SK-N-SH (cell line): ENCODE results near the gene RBM19. TPM values are rescaled to one million over a fixed set of nuclear protein-coding genes. Genes with fewer than 3 reads are reported as not detected.

Source experiments
- CTCF ChIA-PET: fragments of 300-600, 350-600 bp; formaldehyde crosslinking; extraction: SDS; loops from one replicate; lab custom pipeline; 2021; lab: Yijun Ruan, JAX
- POLR2A ChIA-PET: fragments of 350-600 bp; sonication (Branson Sonifier 250); formaldehyde crosslinking; extraction: SDS; loops from one replicate; lab custom pipeline; 2020; ENCODE audit warnings: antibody characterized with exemption, inconsistent platforms; lab: Yijun Ruan, JAX
- DNase-seq: peaks from one replicate; pipeline ENCODE4 v3.0.0; 2012
- H2AFZ ChIP-seq: fragments of 200-600 bp; sonication (generic); 2 replicates; pipeline ENCODE4 v1.8.1; 2016; ENCODE audit warnings: antibody characterized with exemption, mild to moderate bottlenecking, low read depth
- H3F3A ChIP-seq: fragments of 200-600 bp; sonication (generic); replicated peaks from 2 replicates; pipeline ENCODE3; 2016; ENCODE audit warnings: antibody characterized with exemption, mild to moderate bottlenecking; ENCODE audit not compliant: insufficient read depth
- H3K27ac ChIP-seq, 2 experiments: fragments of 200-500 bp in 1 of 2; fragments of 200-600 bp in 1 of 2; sonication (Bioruptor generic) in 1 of 2; sonication (generic), shearing (Covaris generic) in 1 of 2; 2 replicates each; pipeline versions ENCODE4 v1.5.1 to v1.6.1; 2014 to 2016; ENCODE audit warnings: low read depth in 2 of 2, inconsistent platforms in 1 of 2, low read length in 1 of 2, mild to moderate bottlenecking in 1 of 2, mixed read lengths in 1 of 2
- H3K27me3 ChIP-seq: fragments of 200-600 bp; sonication (generic), shearing (Covaris generic); 2 replicates; pipeline ENCODE4 v1.6.1; 2016; ENCODE audit warnings: mixed run types; ENCODE audit not compliant: insufficient read depth
- H3K36me3 ChIP-seq, 2 experiments: fragments of 200-500 bp in 1 of 2; fragments of 200-600 bp in 1 of 2; sonication (Bioruptor generic) in 1 of 2; sonication (generic) in 1 of 2; replicated peaks in 1 of 2; 2 replicates each; pipeline versions ENCODE3 to v1.5.1; 2014 to 2016; ENCODE audit warnings: low read length in 1 of 2, mild to moderate bottlenecking in 1 of 2; ENCODE audit not compliant: insufficient read depth in 2 of 2, control insufficient read depth in 1 of 2
- H3K4me1 ChIP-seq, 2 experiments: fragments of 200-500 bp in 1 of 2; fragments of 200-600 bp in 1 of 2; sonication (Bioruptor generic) in 1 of 2; sonication (generic), shearing (Covaris generic) in 1 of 2; 2 replicates each; pipeline versions ENCODE4 v1.5.1 to v1.6.1; 2014 to 2016; ENCODE audit warnings: low read depth in 1 of 2, low read length in 1 of 2, mixed run types in 1 of 2; ENCODE audit not compliant: insufficient read depth in 2 of 2, control insufficient read depth in 1 of 2
- H3K4me2 ChIP-seq: fragments of 200-600 bp; sonication (generic), shearing (Covaris generic); 2 replicates; pipeline ENCODE4 v1.6.1; 2017; ENCODE audit warnings: mixed run types
- H3K4me3 ChIP-seq, 2 experiments: fragments of 200-500 bp in 1 of 2; fragments of 200-600 bp in 1 of 2; sonication (Bioruptor generic) in 1 of 2; sonication (generic), shearing (Covaris generic) in 1 of 2; 2 replicates each; pipeline versions ENCODE4 v1.5.1 to v1.8.1; 2014 to 2016; ENCODE audit warnings: low read depth in 2 of 2, inconsistent platforms in 1 of 2, low read length in 1 of 2, mild to moderate bottlenecking in 1 of 2, mixed read lengths in 1 of 2, moderate library complexity in 1 of 2
- H3K79me2 ChIP-seq: fragments of 200-600 bp; sonication (generic); 2 replicates; pipeline ENCODE4 v1.8.1; 2017; ENCODE audit warnings: mild to moderate bottlenecking; ENCODE audit not compliant: insufficient read depth
- H3K9ac ChIP-seq: fragments of 200-600 bp; sonication (generic); 2 replicates; pipeline ENCODE4 v1.6.1; 2017; ENCODE audit warnings: mixed run types
- H3K9me2 ChIP-seq: fragments of 200-600 bp; sonication (generic); 2 replicates; pipeline ENCODE4 v1.6.1; 2017; ENCODE audit warnings: mixed run types
- H3K9me3 ChIP-seq: fragments of 200-600 bp; sonication (generic); 2 replicates; pipeline ENCODE4 v1.6.1; 2017; ENCODE audit warnings: mixed run types, mild to moderate bottlenecking, moderate library complexity
- H4K20me1 ChIP-seq: fragments of 200-600 bp; sonication (generic); 2 replicates; pipeline ENCODE4 v1.6.1; 2017; ENCODE audit warnings: mild to moderate bottlenecking, mixed run types; ENCODE audit not compliant: insufficient read depth
- CHD2 ChIP-seq: fragments of 150-350 bp; IDR thresholded peaks from 2 replicates; pipeline ENCODE4 v1.6.1; 2018; ENCODE audit warnings: low read length; ENCODE audit not compliant: partially characterized antibody
- FOXJ3 ChIP-seq: sonication (generic); formaldehyde crosslinking; IDR thresholded peaks from 2 replicates; pipeline ENCODE4 v1.5.1; 2020; ENCODE audit warnings: mild to moderate bottlenecking, missing genetic modification reagents
- JUND ChIP-seq: IDR thresholded peaks from 2 replicates; pipeline ENCODE4 v1.4.0; 2012
- MEF2A ChIP-seq: IDR thresholded peaks from 2 replicates; pipeline ENCODE4 v1.4.0; 2012; ENCODE audit warnings: low read depth, borderline replicate concordance
- MXI1 ChIP-seq: IDR thresholded peaks from 2 replicates; pipeline ENCODE4 v1.6.1; 2012; ENCODE audit warnings: mild to moderate bottlenecking, low read depth, low read length, improper control_type of control experiment
- NRF1 ChIP-seq: IDR thresholded peaks from 2 replicates; pipeline ENCODE4 v1.6.1; 2012; ENCODE audit warnings: low read depth, mild to moderate bottlenecking, low read length
- POLR2AphosphoS5 ChIP-seq: IDR thresholded peaks from 2 replicates; pipeline ENCODE4 v1.6.1; 2012; ENCODE audit warnings: low read depth, low read length
- RAD21 ChIP-seq: IDR thresholded peaks from 2 replicates; pipeline ENCODE4 v1.6.1; 2012; ENCODE audit warnings: mild to moderate bottlenecking, low read length
- RCOR1 ChIP-seq: fragments of 150-350 bp; IDR thresholded peaks from 2 replicates; pipeline ENCODE4 v1.6.1; 2017; ENCODE audit warnings: antibody characterized with exemption, low read length
- RFX5 ChIP-seq: IDR thresholded peaks from 2 replicates; pipeline ENCODE4 v1.6.1; 2012; ENCODE audit warnings: mild to moderate bottlenecking, improper control_type of control experiment, low read length
- TCF12 ChIP-seq: IDR thresholded peaks from 2 replicates; pipeline ENCODE4 v1.4.0; 2012
- WGBS: methylation state at CpG from one replicate; pipeline ENCODE4 v1.1.6; 2017; ENCODE audit warnings: low lambda C conversion rate; 5-methylcytosine and 5-hydroxymethylcytosine counted together
- polyA plus RNA-seq, 3 experiments: library from polyadenylated mRNA; depleted of rRNA; stranded (reverse); fragments of >200 nt; gene quantifications; 2 replicates each; pipeline ENCODE4 v1.2.3, GENCODE V29; 2012
- TF ChIP-seq, protein P1 (sequence below): IDR thresholded peaks from 2 replicates; pipeline ENCODE4 v1.4.0; 2012; ENCODE audit warnings: low read depth
- TF ChIP-seq, protein P2 (sequence below): fragments of 150-350 bp; IDR thresholded peaks from 2 replicates; pipeline ENCODE4 v1.6.1; 2017; ENCODE audit warnings: antibody characterized with exemption, low read length, low read depth, borderline replicate concordance
- TF ChIP-seq, protein P3 (sequence below): IDR thresholded peaks from 2 replicates; pipeline ENCODE4 v1.4.0; 2012; ENCODE audit warnings: low read depth, borderline replicate concordance
- TF ChIP-seq, protein P4 (sequence below): fragments of 150-350 bp; IDR thresholded peaks from 2 replicates; pipeline ENCODE4 v1.6.1; 2016; ENCODE audit warnings: mild to moderate bottlenecking, low read depth, low read length

The RBM19 gene
- polyA plus RNA-seq, 1 of the 3 experiments (the other 2 are of a cell fraction): 16.6 TPM

DNA sequence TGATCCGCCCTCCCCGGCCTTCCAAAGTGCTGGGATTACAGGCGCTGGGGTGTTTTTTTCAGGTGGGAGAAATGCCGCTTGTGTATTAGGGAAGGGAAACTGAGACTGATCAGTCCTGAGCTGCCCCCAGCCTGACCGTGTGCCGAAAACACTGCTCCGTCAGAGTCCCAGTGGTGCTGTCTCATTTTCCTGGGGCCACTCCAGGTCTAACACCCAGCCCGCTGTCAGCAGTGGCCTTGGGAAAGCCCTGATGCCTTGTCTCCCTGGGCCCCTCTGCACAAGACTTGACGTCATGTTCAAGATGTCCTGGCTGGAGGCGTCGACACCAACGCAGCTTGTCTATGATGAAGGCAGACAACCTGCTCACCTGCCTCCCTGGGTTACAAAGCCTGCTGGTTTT, 165.9 kb downstream of the RBM19 start (continued):
- TF ChIP-seq RCOR1 (no peak), RAD21 (no peak), CHD2 (no peak), NRF1 (no peak), JUND (no peak), MXI1 (no peak), FOXJ3 (CRISPR knock-in tag) (no peak), TCF12 (no peak)
- TF ChIP-seq, protein P1, sequence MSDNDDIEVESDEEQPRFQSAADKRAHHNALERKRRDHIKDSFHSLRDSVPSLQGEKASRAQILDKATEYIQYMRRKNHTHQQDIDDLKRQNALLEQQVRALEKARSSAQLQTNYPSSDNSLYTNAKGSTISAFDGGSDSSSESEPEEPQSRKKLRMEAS: no peak
- TF ChIP-seq, protein P2, sequence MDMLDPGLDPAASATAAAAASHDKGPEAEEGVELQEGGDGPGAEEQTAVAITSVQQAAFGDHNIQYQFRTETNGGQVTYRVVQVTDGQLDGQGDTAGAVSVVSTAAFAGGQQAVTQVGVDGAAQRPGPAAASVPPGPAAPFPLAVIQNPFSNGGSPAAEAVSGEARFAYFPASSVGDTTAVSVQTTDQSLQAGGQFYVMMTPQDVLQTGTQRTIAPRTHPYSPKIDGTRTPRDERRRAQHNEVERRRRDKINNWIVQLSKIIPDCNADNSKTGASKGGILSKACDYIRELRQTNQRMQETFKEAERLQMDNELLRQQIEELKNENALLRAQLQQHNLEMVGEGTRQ: no peak
- TF ChIP-seq, protein P3, sequence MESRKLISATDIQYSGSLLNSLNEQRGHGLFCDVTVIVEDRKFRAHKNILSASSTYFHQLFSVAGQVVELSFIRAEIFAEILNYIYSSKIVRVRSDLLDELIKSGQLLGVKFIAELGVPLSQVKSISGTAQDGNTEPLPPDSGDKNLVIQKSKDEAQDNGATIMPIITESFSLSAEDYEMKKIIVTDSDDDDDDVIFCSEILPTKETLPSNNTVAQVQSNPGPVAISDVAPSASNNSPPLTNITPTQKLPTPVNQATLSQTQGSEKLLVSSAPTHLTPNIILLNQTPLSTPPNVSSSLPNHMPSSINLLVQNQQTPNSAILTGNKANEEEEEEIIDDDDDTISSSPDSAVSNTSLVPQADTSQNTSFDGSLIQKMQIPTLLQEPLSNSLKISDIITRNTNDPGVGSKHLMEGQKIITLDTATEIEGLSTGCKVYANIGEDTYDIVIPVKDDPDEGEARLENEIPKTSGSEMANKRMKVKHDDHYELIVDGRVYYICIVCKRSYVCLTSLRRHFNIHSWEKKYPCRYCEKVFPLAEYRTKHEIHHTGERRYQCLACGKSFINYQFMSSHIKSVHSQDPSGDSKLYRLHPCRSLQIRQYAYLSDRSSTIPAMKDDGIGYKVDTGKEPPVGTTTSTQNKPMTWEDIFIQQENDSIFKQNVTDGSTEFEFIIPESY: no peak

DNA sequence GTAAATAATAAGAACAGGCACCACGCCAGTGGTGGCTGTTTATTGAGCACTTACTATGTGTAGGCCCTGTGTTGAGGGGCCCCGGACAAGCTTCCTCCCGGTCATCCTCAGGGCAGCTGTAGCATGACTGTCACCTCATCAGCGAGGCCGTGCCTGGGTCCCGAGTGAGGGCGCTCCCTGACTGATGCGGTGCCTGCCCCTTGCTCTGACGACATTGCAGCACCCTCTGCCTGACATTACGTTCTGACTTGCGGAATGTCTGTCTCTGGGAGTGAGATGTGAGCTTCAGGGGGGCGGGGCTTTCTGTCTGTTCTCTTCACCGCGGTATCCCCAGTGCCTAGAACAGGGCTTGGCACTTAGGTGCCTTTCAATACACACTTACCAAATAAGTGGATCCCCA, 167.6 kb downstream of the RBM19 start:
- Histone ChIP-seq H3K27me3 (no peaks in the 10 kb centered on the region), H3K9me2 (no peaks in the 10 kb centered on the region), H3K4me1 (no peaks in the 10 kb centered on the region; a peak in 1 of 4 replicates), H4K20me1 (no peaks in the 10 kb centered on the region), H2AFZ (no peak overlapping the region), H3K9me3 (no peaks in the 10 kb centered on the region), H3K36me3 (no peaks in the 10 kb centered on the region), H3K79me2 (no peaks in the 10 kb centered on the region), H3K27ac (no peak overlapping the region), H3K9ac (no peak overlapping the region), H3K4me2 (no peak overlapping the region), H3F3A (no peaks in the 10 kb centered on the region), H3K4me3 (no peak overlapping the region)
- CTCF ChIA-PET: no interaction called here
- TF ChIP-seq MEF2A (no peak), RFX5 (no peak), POLR2AphosphoS5 (no peak)
- WGBS: 81% methylated on average over 10 of the region's 14 CpGs
- no peak for DNase-seq
- POLR2A ChIA-PET: no interaction called here

DNA sequence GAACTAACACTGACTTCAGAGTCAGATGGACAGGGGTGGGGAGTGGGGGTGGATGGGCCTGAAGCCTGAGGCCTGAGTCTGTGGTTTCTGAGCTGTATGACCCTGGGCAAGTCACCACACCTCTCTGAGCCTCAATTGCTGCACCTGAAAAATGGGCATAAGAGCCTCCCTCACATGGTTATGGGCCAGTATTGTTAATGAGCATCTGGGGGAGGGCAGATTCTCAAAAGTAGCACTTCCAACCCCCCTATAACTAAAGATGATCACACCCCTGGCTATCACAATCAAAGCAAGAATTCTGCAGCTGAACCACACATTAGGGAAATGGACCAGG, 168.6 kb downstream of the RBM19 start:
- no peaks in the 10 kb centered on the region for H4K20me1 ChIP-seq
- H3K9me2 ChIP-seq: no peaks in the 10 kb centered on the region
- no peak for TF ChIP-seq MXI1
- TF ChIP-seq, protein P4, sequence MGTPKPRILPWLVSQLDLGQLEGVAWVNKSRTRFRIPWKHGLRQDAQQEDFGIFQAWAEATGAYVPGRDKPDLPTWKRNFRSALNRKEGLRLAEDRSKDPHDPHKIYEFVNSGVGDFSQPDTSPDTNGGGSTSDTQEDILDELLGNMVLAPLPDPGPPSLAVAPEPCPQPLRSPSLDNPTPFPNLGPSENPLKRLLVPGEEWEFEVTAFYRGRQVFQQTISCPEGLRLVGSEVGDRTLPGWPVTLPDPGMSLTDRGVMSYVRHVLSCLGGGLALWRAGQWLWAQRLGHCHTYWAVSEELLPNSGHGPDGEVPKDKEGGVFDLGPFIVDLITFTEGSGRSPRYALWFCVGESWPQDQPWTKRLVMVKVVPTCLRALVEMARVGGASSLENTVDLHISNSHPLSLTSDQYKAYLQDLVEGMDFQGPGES: no peak
- TF ChIP-seq RFX5: no peak
- TF ChIP-seq, all 33 proteins: peak for 0
- ChIA-PET CTCF (no interaction called here), POLR2A (no interaction called here)
- Histone ChIP-seq H2AFZ (no peak overlapping the region), H3K4me1 (no peaks in the 10 kb centered on the region; a peak in 1 of 4 replicates), H3K36me3 (no peaks in the 10 kb centered on the region), H3K27ac (no peak overlapping the region), H3K4me2 (no peak overlapping the region), H3K27me3 (no peaks in the 10 kb centered on the region), H3K79me2 (no peaks in the 10 kb centered on the region), H3K4me3 (no peak overlapping the region), H3K9me3 (no peaks in the 10 kb centered on the region), H3F3A (no peaks in the 10 kb centered on the region), H3K9ac (no peak overlapping the region)
- DNase-seq: no peak
